Neural cell (in vitro differentiated cells): ENCODE results near the gene UBAP1L. TPM values are rescaled to one million over a fixed set of nuclear protein-coding genes. Genes with fewer than 3 reads are reported as not detected.
"Not testable (repeated sequence)": the region's sequence is repeated elsewhere in the genome, so short reads cannot be mapped to it uniquely, and the experiment has no call there.

Source experiments
- H2AFZ ChIP-seq: fragments of 200-600, 300-800 bp; sonication (generic), shearing (Covaris generic); 2 replicates; pipeline ENCODE4 v1.6.0; 2014; ENCODE audit warnings: low read depth, mild to moderate bottlenecking, antibody characterized with exemption, low read length, moderate library complexity
- H3F3A ChIP-seq: fragments of 200-600 bp; shearing (Covaris generic); 2 replicates; pipeline ENCODE4 v1.6.1; 2016; ENCODE audit warnings: mild to moderate bottlenecking, moderate library complexity, mixed read lengths, antibody characterized with exemption, low read length; ENCODE audit not compliant: insufficient read depth, poor library complexity, severe bottlenecking
- H3K27ac ChIP-seq: fragments of 200-600, 300-800 bp; sonication (generic), shearing (Covaris generic); 2 replicates; pipeline ENCODE4 v1.5.1; 2014; ENCODE audit warnings: mild to moderate bottlenecking, low read length, moderate library complexity
- H3K27me3 ChIP-seq: fragments of 300-800, 200-600 bp; sonication (generic), shearing (Covaris generic); 2 replicates; pipeline ENCODE4 v1.6.0; 2014; ENCODE audit warnings: mild to moderate bottlenecking, low read depth, low read length, moderate library complexity; ENCODE audit not compliant: insufficient read depth
- H3K36me3 ChIP-seq: fragments of 300-800, 200-600 bp; sonication (generic), shearing (Covaris generic); 2 replicates; pipeline ENCODE4 v1.5.1; 2014; ENCODE audit warnings: mild to moderate bottlenecking, antibody characterized with exemption, low read length, moderate library complexity; ENCODE audit not compliant: insufficient read depth
- H3K4me2 ChIP-seq: fragments of 300-800, 200-600 bp; sonication (generic), shearing (Covaris generic); 2 replicates; pipeline ENCODE4 v1.6.0; 2014; ENCODE audit warnings: mild to moderate bottlenecking, low read length
- H3K4me3 ChIP-seq: fragments of 300-800, 200-600 bp; sonication (generic), shearing (Covaris generic); 2 replicates; pipeline ENCODE4 v1.5.1; 2014; ENCODE audit warnings: mild to moderate bottlenecking, low read length, moderate library complexity
- H3K79me2 ChIP-seq: fragments of 200-600 bp; shearing (Covaris generic); replicated peaks from 2 replicates; pipeline ENCODE4 v1.6.0; 2014; ENCODE audit warnings: mild to moderate bottlenecking, low read length, moderate library complexity; ENCODE audit not compliant: insufficient read depth
- H3K9ac ChIP-seq: fragments of 300-800, 200-600 bp; sonication (generic), shearing (Covaris generic); 2 replicates; pipeline ENCODE4 v1.6.1; 2016; ENCODE audit warnings: mild to moderate bottlenecking, low read length, mixed read lengths
- H3K9me2 ChIP-seq: fragments of 200-600 bp; shearing (Covaris generic); 2 replicates; pipeline ENCODE4 v1.6.1; 2016; ENCODE audit warnings: mild to moderate bottlenecking, low read length, mixed read lengths; ENCODE audit not compliant: insufficient read depth
- H3K9me3 ChIP-seq: fragments of 200-600, 300-800 bp; sonication (generic), shearing (Covaris generic); 2 replicates; pipeline ENCODE4 v1.6.1; 2016; ENCODE audit warnings: mild to moderate bottlenecking, mixed run types, low read length, moderate library complexity, mixed read lengths
- H4K20me1 ChIP-seq: fragments of 200-600 bp; shearing (Covaris generic); 2 replicates; pipeline ENCODE4 v1.6.1; 2016; ENCODE audit warnings: mild to moderate bottlenecking, mixed run types; ENCODE audit not compliant: insufficient read depth
- CTCF ChIP-seq: fragments of 450-650 bp; IDR thresholded peaks from 2 replicates; pipeline ENCODE4 v1.5.1; 2014; ENCODE audit warnings: antibody characterized with exemption, mild to moderate bottlenecking, moderate library complexity; ENCODE audit not compliant: poor library complexity, severe bottlenecking
- EP300 ChIP-seq: fragments of 450-650 bp; conservative IDR thresholded peaks from 2 replicates; pipeline ENCODE4 v1.6.1; 2014; ENCODE audit warnings: antibody characterized with exemption, mild to moderate bottlenecking, moderate library complexity; ENCODE audit not compliant: poor library complexity, severe bottlenecking
- EZH2 ChIP-seq: fragments of 200-600, 300-800 bp; shearing (Covaris generic), sonication (generic); IDR thresholded peaks from 2 replicates; pipeline ENCODE4 v1.6.1; 2014; ENCODE audit warnings: antibody characterized with exemption, low read length, borderline replicate concordance, mild to moderate bottlenecking; ENCODE audit not compliant: insufficient read depth, poor library complexity, severe bottlenecking
- MXI1 ChIP-seq: fragments of 450-650 bp; conservative IDR thresholded peaks from 2 replicates; pipeline ENCODE4 v1.6.1; 2014; ENCODE audit warnings: antibody characterized with exemption, mild to moderate bottlenecking; ENCODE audit not compliant: poor library complexity, severe bottlenecking
- POLR2AphosphoS5 ChIP-seq: IDR thresholded peaks from 2 replicates; pipeline ENCODE4 v1.6.1; 2012
- RAD21 ChIP-seq: fragments of 450-650 bp; conservative IDR thresholded peaks from 2 replicates; pipeline ENCODE4 v1.6.1; 2014; ENCODE audit warnings: antibody characterized with exemption, mild to moderate bottlenecking, moderate library complexity
- REST ChIP-seq: IDR thresholded peaks from 2 replicates; pipeline ENCODE4 v1.6.1; 2012; ENCODE audit warnings: borderline replicate concordance
- SMC3 ChIP-seq: fragments of 450-650 bp; conservative IDR thresholded peaks from 2 replicates; pipeline ENCODE4 v1.6.1; 2014; ENCODE audit warnings: antibody characterized with exemption, mild to moderate bottlenecking, moderate library complexity; ENCODE audit not compliant: poor library complexity
- TAF1 ChIP-seq: IDR thresholded peaks from 2 replicates; pipeline ENCODE4 v1.6.1; 2012; ENCODE audit warnings: low read depth
- polyA plus RNA-seq: library from polyadenylated mRNA; depleted of rRNA; stranded (reverse); fragments of >200 nt; gene quantifications from 2 replicates; pipeline ENCODE4 v1.2.3, GENCODE V29; 2014

Gene UBAP1L
- polyA plus RNA-seq, 1 donor from 2014 or later, result 10.3 TPM

GRCh38 chr15:65076486-65077290 lies 38.3 kb downstream of the UBAP1L start, which contains the start of gene KBTBD13:
Gene KBTBD13, plus strand, starts transcription at chr15:65076746. Its CDS starts 70 bp downstream, at chr15:65076816.
- Histone ChIP-seq H3K9me2 (no peaks in the 10 kb centered on the region), H3K36me3 (no peaks in the 10 kb centered on the region), H3K79me2 (no peaks in the 10 kb centered on the region), H3K4me3 (no peak within 1 kb of the TSS), H3F3A (no peaks in the 10 kb centered on the region), H3K27me3 (peaks cover 4% of the 10 kb centered on the region), H3K27ac (no peak within 1 kb of the TSS), H2AFZ (no peak within 1 kb of the TSS), H3K9me3 (no peaks in the 10 kb centered on the region), H3K4me2 (no peak within 1 kb of the TSS), H3K9ac (no peak within 1 kb of the TSS), H4K20me1 (no peaks in the 10 kb centered on the region)
- TF ChIP-seq EP300, result no peak
- TF ChIP-seq POLR2AphosphoS5, result no peak
- no peak for TF ChIP-seq RAD21
- no peak for TF ChIP-seq EZH2
- TF ChIP-seq CTCF, result no peak
- TF ChIP-seq MXI1, result no peak
- no peak for TF ChIP-seq SMC3
- no peak for TF ChIP-seq TAF1
- no peak for TF ChIP-seq REST

GRCh38 chr15:65075607-65076395 lies 39.2 kb downstream of the UBAP1L start:
- H3K27ac ChIP-seq, H3K36me3 ChIP-seq, H3K9me2 ChIP-seq, H3K79me2 ChIP-seq, H3K9ac ChIP-seq, H2AFZ ChIP-seq, H4K20me1 ChIP-seq, H3K9me3 ChIP-seq, H3K4me2 ChIP-seq, H3F3A ChIP-seq, H3K27me3 ChIP-seq, H3K4me3 ChIP-seq: not testable (repeated sequence)

- H3K4me2 ChIP-seq, H3K36me3 ChIP-seq, H2AFZ ChIP-seq, H3F3A ChIP-seq, H3K79me2 ChIP-seq, H3K27me3 ChIP-seq, H3K9ac ChIP-seq, H3K9me3 ChIP-seq, H3K4me3 ChIP-seq, H3K9me2 ChIP-seq, H3K27ac ChIP-seq, H4K20me1 ChIP-seq: not testable (repeated sequence)
Measured at GRCh38 chr15:65074946-65075345, 40.1 kb downstream of the UBAP1L start.
